ENCODE results near the gene RELA.

- TF ChIP-seq POLR2A (IDR thresholded peaks at IDR 0.05): no peak
- no peak for TF ChIP-seq CTCF (IDR thresholded peaks at IDR 0.05)
- no peak for TF ChIP-seq POLR2AphosphoS5 (IDR thresholded peaks at IDR 0.05)
- TF ChIP-seq EP300 (IDR thresholded peaks at IDR 0.05): no peak
Observed at GRCh38 chr11:65613091-65613928, 49.4 kb downstream of the RELA start.

Data from gastroesophageal sphincter (tissue), 3 donors.